ENCODE measurements around the gene GLT8D2.
"Not testable (repeated sequence)": the region's sequence is repeated elsewhere in the genome, so short reads cannot be mapped to it uniquely, and the experiment has no call there.

The GLT8D2 gene

GRCh38 chr12:104048162-104048561, 1.8 kb downstream of the GLT8D2 start:
- no peak overlapping the region; the same call in 1 of the 2 replicates for H3K4me3 ChIP-seq (replicated peaks; ENCODE audit: low read depth, low read length)
- no peak for DNase-seq (ENCODE audit: extremely low read depth, low read depth)
- TF ChIP-seq CTCF (IDR thresholded peaks at IDR 0.05; ENCODE audit: low read depth, low read length, missing control alignments), result no peak

- TF ChIP-seq CTCF (IDR thresholded peaks at IDR 0.05; ENCODE audit: low read depth, low read length, missing control alignments), result no peak
- no peak for DNase-seq (ENCODE audit: extremely low read depth, low read depth)
- H3K4me3 ChIP-seq (replicated peaks; ENCODE audit: low read depth, low read length), result no peak overlapping the region
These were observed 3.7 kb downstream of the GLT8D2 start for GRCh38 chr12:104046306-104046705.

- DNase-seq (ENCODE audit: extremely low read depth, low read depth), result no peak
- no peak overlapping the region for H3K4me3 ChIP-seq (replicated peaks; ENCODE audit: low read depth, low read length)
- no peak for TF ChIP-seq CTCF (IDR thresholded peaks at IDR 0.05; ENCODE audit: low read depth, low read length, missing control alignments)
These were observed 5.8 kb downstream of the GLT8D2 start for GRCh38 chr12:104044158-104044557.

- no peak for DNase-seq (ENCODE audit: extremely low read depth, low read depth)
- TF ChIP-seq CTCF (IDR thresholded peaks at IDR 0.05; ENCODE audit: low read depth, low read length, missing control alignments), result no peak
- H3K4me3 ChIP-seq (replicated peaks; ENCODE audit: low read depth, low read length), result no peak overlapping the region
These were observed 7.4 kb downstream of the GLT8D2 start for GRCh38 chr12:104042580-104042979.

- H3K4me3 ChIP-seq (replicated peaks; ENCODE audit: low read depth, low read length); DNase-seq (ENCODE audit: extremely low read depth, low read depth): not testable (repeated sequence)
These were observed 10.2 kb downstream of the GLT8D2 start for GRCh38 chr12:104039769-104040168.

GRCh38 chr12:104036143-104036542, 13.8 kb downstream of the GLT8D2 start:
- not testable (repeated sequence) for DNase-seq (ENCODE audit: extremely low read depth, low read depth); H3K4me3 ChIP-seq (replicated peaks; ENCODE audit: low read depth, low read length)

GRCh38 chr12:104030596-104030995, 19.4 kb downstream of the GLT8D2 start:
- DNase-seq (ENCODE audit: extremely low read depth, low read depth); H3K4me3 ChIP-seq (replicated peaks; ENCODE audit: low read depth, low read length): not testable (repeated sequence)

GRCh38 chr12:104026841-104027599, 23.0 kb downstream of the GLT8D2 start:
- no peak for DNase-seq (ENCODE audit: extremely low read depth, low read depth)
- no peak for TF ChIP-seq CTCF (IDR thresholded peaks at IDR 0.05; ENCODE audit: low read depth, low read length, missing control alignments)
- H3K4me3 ChIP-seq (replicated peaks; ENCODE audit: low read depth, low read length), result no peak overlapping the region
